PFSK-1 (cell line): ENCODE measurements around the gene IL13.

Experiments used
- POLR2AphosphoS5 ChIP-seq: IDR thresholded peaks from 2 replicates; pipeline ENCODE4 v1.6.1; 2012; ENCODE audit warnings: low read depth, mild to moderate bottlenecking, control low read depth, low read length, moderate library complexity
- TAF1 ChIP-seq: IDR thresholded peaks from 2 replicates; pipeline ENCODE4 v1.6.1; 2012; ENCODE audit warnings: low read length, control low read depth, borderline replicate concordance; ENCODE audit not compliant: insufficient read depth
- TF ChIP-seq, protein P1 (sequence below), 2 experiments: IDR thresholded peaks; 2 replicates each; pipeline versions ENCODE4 v1.6.1 to v1.8.0; 2011 to 2012; ENCODE audit warnings: low read depth in 2 of 2, low read length in 2 of 2, control low read depth in 1 of 2, inconsistent platforms in 1 of 2, mild to moderate bottlenecking in 1 of 2, moderate library complexity in 1 of 2; ENCODE audit not compliant: insufficient read depth in 1 of 2

DNA sequence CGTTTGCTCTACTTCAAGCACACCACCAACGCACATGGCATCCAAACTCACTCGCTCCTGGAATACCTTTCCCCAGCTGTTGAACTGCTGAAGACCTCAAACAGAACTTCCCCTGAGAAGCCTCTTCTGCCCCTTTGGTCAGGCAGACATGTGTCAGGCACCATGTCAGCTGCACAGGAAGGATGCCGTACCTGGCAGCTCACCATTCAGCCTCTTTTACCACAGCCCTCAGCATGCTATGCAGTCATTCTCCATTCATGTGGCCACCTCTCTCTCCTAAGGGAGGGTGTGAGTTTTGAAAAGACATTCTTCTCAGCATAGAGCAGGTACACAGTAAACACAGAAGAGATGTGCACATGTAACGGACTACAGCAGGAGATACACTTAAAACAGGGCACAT is 30.0 kb downstream of the IL13 start:
- no peak for TF ChIP-seq POLR2AphosphoS5
- TF ChIP-seq, protein P1, sequence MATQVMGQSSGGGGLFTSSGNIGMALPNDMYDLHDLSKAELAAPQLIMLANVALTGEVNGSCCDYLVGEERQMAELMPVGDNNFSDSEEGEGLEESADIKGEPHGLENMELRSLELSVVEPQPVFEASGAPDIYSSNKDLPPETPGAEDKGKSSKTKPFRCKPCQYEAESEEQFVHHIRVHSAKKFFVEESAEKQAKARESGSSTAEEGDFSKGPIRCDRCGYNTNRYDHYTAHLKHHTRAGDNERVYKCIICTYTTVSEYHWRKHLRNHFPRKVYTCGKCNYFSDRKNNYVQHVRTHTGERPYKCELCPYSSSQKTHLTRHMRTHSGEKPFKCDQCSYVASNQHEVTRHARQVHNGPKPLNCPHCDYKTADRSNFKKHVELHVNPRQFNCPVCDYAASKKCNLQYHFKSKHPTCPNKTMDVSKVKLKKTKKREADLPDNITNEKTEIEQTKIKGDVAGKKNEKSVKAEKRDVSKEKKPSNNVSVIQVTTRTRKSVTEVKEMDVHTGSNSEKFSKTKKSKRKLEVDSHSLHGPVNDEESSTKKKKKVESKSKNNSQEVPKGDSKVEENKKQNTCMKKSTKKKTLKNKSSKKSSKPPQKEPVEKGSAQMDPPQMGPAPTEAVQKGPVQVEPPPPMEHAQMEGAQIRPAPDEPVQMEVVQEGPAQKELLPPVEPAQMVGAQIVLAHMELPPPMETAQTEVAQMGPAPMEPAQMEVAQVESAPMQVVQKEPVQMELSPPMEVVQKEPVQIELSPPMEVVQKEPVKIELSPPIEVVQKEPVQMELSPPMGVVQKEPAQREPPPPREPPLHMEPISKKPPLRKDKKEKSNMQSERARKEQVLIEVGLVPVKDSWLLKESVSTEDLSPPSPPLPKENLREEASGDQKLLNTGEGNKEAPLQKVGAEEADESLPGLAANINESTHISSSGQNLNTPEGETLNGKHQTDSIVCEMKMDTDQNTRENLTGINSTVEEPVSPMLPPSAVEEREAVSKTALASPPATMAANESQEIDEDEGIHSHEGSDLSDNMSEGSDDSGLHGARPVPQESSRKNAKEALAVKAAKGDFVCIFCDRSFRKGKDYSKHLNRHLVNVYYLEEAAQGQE (IDR thresholded peaks at IDR 0.05; ENCODE audit: insufficient read depth in 1 of 2, low read depth in 2 of 2, low read length in 2 of 2), result no peak
- no peak for TF ChIP-seq TAF1
